ENCODE measurements around the gene CAPN5.
A peak's percentile ranks its signal among the peaks of the same experiment; 100 is the strongest.
"Not testable (repeated sequence)": the region's sequence is repeated elsewhere in the genome, so short reads cannot be mapped to it uniquely, and the experiment has no call there.

The CAPN5 gene

DNA sequence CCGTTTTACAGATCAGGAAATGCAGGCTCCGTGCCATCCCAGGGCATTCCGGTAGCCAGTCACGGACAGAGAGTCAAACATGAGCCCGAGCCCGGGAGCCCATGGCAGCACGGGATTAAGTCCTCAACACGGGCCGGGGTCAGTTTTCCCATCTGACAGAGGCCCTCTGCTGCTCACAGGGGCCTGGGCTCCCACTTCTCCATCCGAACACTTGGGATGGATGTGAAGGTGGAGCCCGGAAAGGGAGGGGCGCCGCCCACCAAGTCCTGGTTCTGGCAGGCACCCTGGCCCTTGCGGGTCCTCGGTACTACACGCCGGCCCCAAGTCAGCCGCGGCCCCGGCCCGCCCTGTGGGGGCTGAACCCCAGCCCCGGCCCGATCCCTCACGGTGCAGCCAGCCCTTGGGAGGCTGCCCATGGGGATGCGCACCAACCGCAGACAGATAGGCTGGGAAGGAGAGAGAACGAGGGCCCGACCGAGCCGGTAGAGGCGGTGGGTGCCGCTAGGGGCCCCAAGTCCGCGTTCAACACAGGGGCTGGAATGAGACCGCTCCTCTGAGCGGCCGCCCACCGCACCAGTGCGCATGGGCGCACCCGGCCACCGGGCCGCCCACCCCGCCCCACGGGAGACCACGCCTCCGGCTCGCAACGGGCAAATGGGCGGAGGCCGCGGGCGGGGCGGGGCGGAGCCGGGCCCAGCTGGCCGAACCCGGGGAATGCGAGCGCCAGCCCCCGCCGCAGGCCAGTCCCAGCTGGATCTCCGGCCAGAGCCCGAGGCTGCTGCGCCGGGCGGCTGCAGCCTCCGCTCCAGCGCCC lies at the start of gene CAPN5:
Gene CAPN5 (plus strand): TSS at position 743 of the 814 bp plus-strand sequence. CDS start 17,916 bp downstream, outside the sequence.
- ATAC-seq (peak; percentile 92), DNase-seq (ENCODE audit: low spot score in 2 of 2) (peak; percentile 86 to 93)
- Mint-ChIP-seq H3K4me1 (peaks cover 11% of the 10 kb centered on the region), H3K36me3 (peaks cover 5% of the 10 kb centered on the region), H3K4me3 (peak within 1 kb of the TSS; percentile 75), H3K27ac (peak within 1 kb of the TSS; percentile 64), H3K9me3 (no peaks in the 10 kb centered on the region)

DNA sequence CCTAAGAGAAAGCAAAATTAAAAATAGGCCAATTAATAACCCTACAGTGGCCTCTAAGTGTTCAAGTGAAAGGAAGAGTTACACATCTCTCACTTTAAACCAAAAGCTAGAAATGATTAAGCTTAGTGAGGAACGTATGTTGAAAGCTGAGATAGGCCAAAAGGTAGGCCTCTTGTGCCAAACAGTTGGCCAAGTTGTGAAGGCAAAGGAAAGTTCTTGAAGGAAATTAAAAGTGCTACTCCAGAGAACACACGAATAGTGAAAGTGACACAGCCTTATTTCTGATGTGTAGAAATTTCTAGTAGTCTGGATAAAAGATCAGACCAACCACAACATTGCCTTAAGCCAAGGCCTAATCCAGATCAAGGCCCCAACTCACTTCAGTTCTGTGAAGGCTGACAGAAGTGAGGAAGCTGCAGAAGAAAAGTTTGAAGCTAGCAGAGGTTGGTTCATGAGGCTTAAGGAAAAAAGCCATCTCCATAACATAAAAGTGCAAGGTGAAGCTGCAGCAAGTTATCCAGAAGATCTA lies 48.3 kb upstream of the CAPN5 start:
- not testable (repeated sequence) for DNase-seq (ENCODE audit: low spot score in 2 of 2); H3K4me3 Mint-ChIP-seq; ATAC-seq; H3K9me3 Mint-ChIP-seq; H3K36me3 Mint-ChIP-seq; H3K4me1 Mint-ChIP-seq
- peak overlapping the region; percentile 23 for H3K27ac Mint-ChIP-seq

DNA sequence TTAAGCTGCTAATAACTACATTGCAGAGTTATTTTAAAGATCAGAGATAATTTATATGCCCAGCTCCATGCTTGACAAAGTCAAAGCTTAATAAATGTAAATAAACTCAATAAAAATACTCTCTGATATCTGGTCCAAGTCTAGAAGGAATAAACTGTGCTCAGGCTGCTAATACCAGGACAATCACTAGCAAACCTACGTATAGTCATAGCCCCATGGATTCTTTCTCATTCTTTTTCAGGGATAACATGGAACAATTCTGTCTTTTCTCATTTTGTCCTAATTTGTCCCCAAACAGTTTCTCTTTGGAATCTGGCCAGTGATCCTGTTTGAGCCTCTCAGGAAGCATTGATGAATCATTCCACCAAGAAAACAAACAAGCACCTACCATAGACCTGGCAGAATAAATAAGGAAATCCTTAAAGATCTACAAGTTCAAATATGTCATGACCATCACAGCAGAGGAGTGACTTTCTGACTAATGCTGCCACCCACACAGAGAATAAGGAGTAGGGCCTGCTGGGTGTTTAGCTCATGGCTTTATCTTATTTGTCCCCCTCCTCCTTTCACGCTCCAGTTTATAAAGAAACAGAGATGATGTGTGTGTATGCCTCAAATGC lies 46.7 kb upstream of the CAPN5 start:
- H3K36me3 Mint-ChIP-seq, result no peaks in the 10 kb centered on the region
- H3K27ac Mint-ChIP-seq, result no peak overlapping the region

DNA sequence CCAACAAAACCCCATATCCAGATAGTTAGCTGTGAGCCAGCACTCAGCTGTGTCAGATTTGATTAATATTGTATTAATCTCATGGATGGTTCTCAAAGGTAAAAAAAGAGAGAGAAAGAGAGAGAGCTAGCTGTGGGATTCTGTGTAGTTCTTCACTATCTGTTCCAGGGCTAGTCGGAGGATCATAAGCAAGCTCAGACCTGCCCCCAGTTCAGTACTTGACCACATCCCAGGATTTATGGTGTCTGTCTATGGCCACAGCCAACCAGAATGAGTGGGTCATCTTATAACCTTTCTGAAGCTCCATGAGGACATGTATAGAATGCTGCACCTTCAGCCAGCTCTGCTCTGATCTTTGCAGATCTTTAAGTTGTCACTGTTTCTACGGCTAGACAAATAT lies 46.0 kb upstream of the CAPN5 start:
- no peak overlapping the region for H3K27ac Mint-ChIP-seq
- no peak overlapping the region for H3K4me3 Mint-ChIP-seq
- DNase-seq (ENCODE audit: low spot score in 2 of 2) (no peak), ATAC-seq (no peak)
- no peaks in the 10 kb centered on the region for H3K9me3 Mint-ChIP-seq
- no peaks in the 10 kb centered on the region for H3K36me3 Mint-ChIP-seq
- H3K4me1 Mint-ChIP-seq, result no peaks in the 10 kb centered on the region

More for the DNA sequence above, 46.7 kb upstream of the CAPN5 start:
- ATAC-seq, result no peak
- DNase-seq (ENCODE audit: low spot score in 2 of 2), result no peak
- H3K4me1 Mint-ChIP-seq, result no peaks in the 10 kb centered on the region
- no peak overlapping the region for H3K4me3 Mint-ChIP-seq
- no peaks in the 10 kb centered on the region for H3K9me3 Mint-ChIP-seq

DNA sequence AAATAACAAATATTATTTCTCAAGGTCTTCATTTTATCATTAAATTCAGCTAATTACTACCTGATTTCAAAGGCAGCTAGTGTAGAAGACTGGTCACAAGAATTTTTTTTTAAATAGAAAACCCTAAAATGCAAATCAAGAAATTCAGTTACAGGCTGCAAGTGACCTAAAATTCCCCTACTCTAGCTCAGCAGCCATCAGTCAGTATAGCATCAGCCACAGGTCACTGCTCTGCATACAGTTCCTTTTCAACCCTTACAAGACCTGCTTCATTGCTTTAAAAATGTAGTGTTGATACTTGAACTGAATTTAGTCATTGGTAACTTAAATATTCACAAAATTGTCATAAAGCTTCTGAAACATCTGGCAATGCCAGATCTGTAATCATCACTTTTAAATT lies 42.0 kb upstream of the CAPN5 start:
- no peak for ATAC-seq
- Mint-ChIP-seq H3K4me3 (no peak overlapping the region), H3K27ac (no peak overlapping the region), H3K36me3 (no peaks in the 10 kb centered on the region), H3K4me1 (no peaks in the 10 kb centered on the region), H3K9me3 (no peaks in the 10 kb centered on the region)
- no peak for DNase-seq (ENCODE audit: low spot score in 2 of 2)

DNA sequence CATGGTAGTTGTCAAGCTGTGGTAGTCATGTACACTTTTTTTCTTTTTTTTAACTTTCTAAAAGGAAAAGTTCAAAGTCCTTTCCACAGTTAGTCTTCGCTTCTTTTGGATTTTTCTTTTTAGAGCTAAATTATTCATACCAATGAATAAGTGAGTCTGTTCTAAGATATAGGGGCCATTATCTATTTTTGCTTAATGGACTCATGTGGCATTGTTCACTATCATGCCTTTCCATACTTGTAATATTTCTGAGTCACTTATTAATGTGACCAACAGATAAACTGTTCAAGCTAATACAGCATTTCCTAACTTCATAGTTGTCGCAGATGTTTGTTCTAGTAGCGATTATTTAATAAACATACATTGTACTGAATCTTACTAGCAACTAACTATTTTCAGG lies 40.5 kb upstream of the CAPN5 start:
- Mint-ChIP-seq H3K36me3 (no peaks in the 10 kb centered on the region), H3K4me1 (no peaks in the 10 kb centered on the region), H3K4me3 (no peak overlapping the region), H3K27ac (no peak overlapping the region), H3K9me3 (no peaks in the 10 kb centered on the region)
- ATAC-seq (no peak), DNase-seq (ENCODE audit: low spot score in 2 of 2) (no peak)

DNA sequence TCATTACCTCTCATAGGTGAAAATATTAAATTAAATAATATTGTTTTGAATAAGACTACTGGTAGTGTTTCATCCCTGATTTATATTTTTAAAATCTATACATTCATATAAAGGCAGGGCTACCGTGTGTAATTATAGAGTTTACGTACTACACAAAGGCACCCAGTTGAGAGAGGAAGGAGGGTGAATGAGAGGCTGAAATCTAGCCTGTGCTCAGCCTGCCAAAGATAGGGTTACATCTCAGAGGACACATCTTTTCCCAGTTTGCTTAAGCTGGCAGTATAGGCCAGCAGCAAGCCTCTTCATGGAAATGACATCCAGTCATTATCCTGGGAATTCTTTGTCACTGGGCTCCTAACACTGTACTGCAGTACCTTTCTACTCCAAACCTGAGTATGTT lies 40.0 kb upstream of the CAPN5 start:
- Mint-ChIP-seq H3K27ac (no peak overlapping the region), H3K4me3 (no peak overlapping the region), H3K9me3 (no peaks in the 10 kb centered on the region), H3K4me1 (no peaks in the 10 kb centered on the region), H3K36me3 (no peaks in the 10 kb centered on the region)
- DNase-seq (ENCODE audit: low spot score in 2 of 2) (no peak), ATAC-seq (no peak)

DNA sequence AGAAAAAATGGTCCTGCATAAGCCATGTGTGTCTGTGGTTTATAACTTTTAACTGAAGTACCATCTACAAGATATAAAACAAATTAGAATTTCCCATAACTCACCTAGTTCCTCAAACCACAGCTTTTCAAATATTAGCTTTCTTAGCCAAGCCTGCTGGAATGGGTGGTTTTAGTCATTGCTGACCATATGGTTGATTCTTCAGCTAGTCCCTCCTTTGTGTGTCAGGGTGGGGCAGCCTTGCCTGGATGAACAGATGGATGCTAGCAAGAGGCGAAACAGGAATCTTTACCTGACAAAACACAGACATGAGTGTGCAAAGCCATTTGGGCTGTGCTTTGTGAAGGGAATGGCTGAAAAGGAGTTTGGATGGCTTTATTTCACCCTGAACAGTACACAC lies 39.5 kb upstream of the CAPN5 start:
- H3K27ac Mint-ChIP-seq, result no peak overlapping the region
- H3K4me1 Mint-ChIP-seq, result no peaks in the 10 kb centered on the region
- H3K9me3 Mint-ChIP-seq, result no peaks in the 10 kb centered on the region
- ATAC-seq, result no peak
- H3K36me3 Mint-ChIP-seq, result no peaks in the 10 kb centered on the region
- DNase-seq (ENCODE audit: low spot score in 2 of 2), result no peak
- H3K4me3 Mint-ChIP-seq, result no peak overlapping the region

DNA sequence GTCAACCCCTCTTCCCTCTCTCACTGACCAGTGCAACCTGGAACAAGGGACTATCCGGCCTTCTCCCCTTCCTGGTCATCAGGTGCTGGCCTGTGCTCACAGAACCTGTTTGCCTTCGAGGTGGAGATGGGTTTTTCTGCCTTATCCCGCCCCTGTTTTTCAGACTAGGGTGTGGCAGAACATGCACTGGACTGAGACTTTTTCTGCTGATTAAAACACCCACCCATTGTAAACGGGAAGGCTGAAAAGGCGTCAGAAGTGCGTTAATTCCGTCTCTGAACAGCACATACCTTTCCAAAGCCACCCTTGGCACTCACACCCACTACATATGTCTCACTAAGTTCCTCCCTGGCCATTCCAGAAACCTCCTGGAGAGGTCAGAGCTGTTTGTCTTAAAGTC lies 36.9 kb upstream of the CAPN5 start:
- DNase-seq (ENCODE audit: low spot score in 2 of 2), result no peak
- H3K36me3 Mint-ChIP-seq, result no peaks in the 10 kb centered on the region
- peaks cover 4% of the 10 kb centered on the region for H3K4me1 Mint-ChIP-seq
- no peak overlapping the region for H3K4me3 Mint-ChIP-seq
- no peak overlapping the region for H3K27ac Mint-ChIP-seq
- H3K9me3 Mint-ChIP-seq, result no peaks in the 10 kb centered on the region
- no peak for ATAC-seq

DNA sequence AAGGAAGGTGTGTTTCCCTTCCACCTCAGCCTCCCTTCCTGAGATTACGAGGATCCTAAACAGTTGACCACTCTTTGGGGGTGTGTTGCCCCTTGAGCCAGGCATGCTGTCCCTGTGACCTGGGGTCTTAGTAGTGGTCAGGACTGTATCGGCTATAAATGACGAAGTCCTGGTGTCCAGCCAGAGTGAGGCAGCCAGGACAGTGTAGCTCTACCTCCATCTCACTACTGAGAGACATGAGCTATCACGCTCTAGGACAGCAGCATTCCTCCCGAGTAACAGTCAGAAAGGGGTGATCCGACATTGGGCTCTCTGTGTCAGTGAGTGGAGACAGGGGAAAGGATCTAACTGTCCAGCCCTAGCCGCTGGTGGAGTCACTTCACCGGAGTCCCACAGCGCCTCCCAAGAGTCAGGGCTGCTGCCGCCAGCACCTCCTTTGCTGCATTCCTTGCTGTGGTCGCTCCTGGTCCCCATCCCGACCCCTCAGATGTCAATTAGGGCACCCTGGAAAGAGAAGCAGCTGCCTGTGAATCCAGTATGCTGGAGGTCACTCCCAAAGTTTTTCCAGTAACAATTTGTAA lies 35.8 kb upstream of the CAPN5 start:
- no peaks in the 10 kb centered on the region for H3K36me3 Mint-ChIP-seq
- H3K9me3 Mint-ChIP-seq, result no peaks in the 10 kb centered on the region
- DNase-seq (ENCODE audit: low spot score in 2 of 2), result no peak
- H3K4me3 Mint-ChIP-seq, result no peak overlapping the region
- peaks cover 4% of the 10 kb centered on the region for H3K4me1 Mint-ChIP-seq
- no peak for ATAC-seq
- no peak overlapping the region for H3K27ac Mint-ChIP-seq

DNA sequence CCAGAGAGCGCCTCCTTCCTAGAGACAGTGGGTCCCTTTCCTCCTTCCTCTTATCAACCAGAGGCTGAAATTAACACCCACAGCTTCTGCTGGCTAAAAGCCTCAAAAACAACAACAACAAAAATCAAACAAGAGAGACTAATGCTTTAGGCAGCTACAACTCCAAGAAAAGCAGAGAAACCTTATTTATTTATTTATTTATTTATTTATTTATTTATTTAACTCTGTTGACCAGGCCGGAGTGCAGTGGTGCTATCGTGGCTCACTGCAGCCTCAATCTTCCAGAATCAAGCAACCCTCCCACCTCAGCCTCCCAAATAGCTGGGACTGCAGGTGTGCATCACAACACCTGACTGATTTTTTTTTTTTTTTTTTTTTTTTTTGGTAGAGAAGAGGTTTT lies 35.2 kb upstream of the CAPN5 start:
- no peaks in the 10 kb centered on the region for H3K9me3 Mint-ChIP-seq
- no peak for ATAC-seq
- peaks cover 4% of the 10 kb centered on the region for H3K4me1 Mint-ChIP-seq
- H3K27ac Mint-ChIP-seq, result no peak overlapping the region
- no peak for DNase-seq (ENCODE audit: low spot score in 2 of 2)
- no peaks in the 10 kb centered on the region for H3K36me3 Mint-ChIP-seq
- no peak overlapping the region for H3K4me3 Mint-ChIP-seq

DNA sequence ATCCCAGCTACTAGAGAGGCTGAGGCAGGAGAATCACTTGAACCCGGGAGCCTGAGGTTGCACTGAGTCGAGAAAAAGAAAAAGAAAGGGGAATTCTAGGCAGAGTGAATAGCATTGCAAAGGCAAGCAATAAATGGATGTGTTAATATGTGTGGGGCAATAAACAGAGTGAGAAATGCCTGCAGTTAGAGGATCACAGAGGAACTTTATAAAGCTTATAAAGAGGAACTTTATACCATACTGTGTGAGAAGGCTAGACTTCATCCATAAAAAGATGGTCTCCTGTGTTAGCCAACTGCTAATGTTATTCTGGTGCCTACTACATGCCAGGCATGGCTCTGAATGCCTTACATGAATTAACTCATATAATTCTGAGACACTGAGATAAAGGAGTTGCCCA lies 31.7 kb upstream of the CAPN5 start:
- Mint-ChIP-seq H3K36me3 (no peaks in the 10 kb centered on the region), H3K4me1 (peaks cover 13% of the 10 kb centered on the region), H3K9me3 (no peaks in the 10 kb centered on the region), H3K4me3 (no peak overlapping the region), H3K27ac (no peak overlapping the region)
- no peak for ATAC-seq
- no peak for DNase-seq (ENCODE audit: low spot score in 2 of 2)

DNA sequence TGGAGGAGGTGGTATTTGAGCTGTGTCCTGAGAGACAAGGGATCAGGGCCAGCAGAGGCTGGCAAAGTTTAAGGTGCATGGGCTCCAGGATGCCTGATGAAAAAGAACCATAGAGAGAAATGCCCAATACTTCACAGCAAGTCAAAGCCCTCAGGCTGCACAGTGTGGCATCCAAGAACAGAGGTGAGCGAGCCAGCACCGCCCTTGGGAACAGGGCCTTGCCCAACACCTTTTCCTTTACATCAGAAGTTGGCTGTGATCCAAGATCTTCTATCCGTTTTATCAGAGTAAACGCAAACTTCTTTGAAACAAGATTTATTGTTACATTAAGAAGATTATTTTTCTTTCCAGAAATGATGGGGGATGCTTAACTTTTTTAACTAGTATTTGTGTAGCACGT lies 31.2 kb upstream of the CAPN5 start:
- H3K4me1 Mint-ChIP-seq, result peaks cover 14% of the 10 kb centered on the region
- H3K4me3 Mint-ChIP-seq, result no peak overlapping the region
- no peak for DNase-seq (ENCODE audit: low spot score in 2 of 2)
- H3K9me3 Mint-ChIP-seq, result no peaks in the 10 kb centered on the region
- no peak for ATAC-seq
- no peak overlapping the region for H3K27ac Mint-ChIP-seq
- no peaks in the 10 kb centered on the region for H3K36me3 Mint-ChIP-seq

DNA sequence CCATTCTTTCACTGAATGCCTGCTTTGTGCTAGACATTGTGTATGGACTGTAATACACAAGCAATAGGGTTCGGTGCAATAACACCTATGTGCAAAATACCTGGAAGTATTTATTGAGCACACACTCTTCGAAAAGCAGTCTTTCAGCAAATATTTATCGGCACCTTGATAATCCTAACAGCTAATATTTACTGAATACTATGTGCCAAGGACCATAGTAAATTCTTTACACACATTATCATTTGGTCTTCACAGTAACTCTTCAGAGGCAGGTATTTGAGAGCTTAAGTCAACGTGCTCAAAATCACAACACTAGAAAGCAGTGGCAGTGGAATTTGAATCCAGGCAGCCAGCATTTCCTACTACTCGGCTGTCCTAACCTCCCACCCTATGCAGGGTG lies 30.4 kb upstream of the CAPN5 start:
- Mint-ChIP-seq H3K27ac (no peak overlapping the region), H3K4me3 (no peak overlapping the region), H3K9me3 (no peaks in the 10 kb centered on the region), H3K4me1 (peaks cover 19% of the 10 kb centered on the region), H3K36me3 (no peaks in the 10 kb centered on the region)
- no peak for ATAC-seq
- DNase-seq (ENCODE audit: low spot score in 2 of 2), result no peak

DNA sequence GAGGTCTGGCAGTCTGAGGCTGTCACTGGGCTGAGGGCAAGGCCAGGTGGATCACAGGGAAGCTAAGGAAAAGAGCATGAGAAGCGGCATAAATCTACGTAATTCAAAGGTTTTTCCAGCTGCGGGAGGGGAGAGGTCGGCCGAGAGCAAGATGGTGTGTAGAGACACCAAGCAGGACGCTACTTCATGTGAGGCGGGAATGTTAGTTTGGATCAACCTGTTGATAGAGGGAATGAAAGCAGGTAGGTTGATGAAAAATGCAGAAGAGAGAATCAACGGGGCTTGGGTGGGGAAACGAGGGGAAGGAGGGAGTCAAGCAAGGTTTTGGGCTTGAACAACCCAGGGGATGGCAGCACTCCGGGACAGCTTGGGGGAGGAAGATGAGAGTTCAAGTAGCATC lies 29.7 kb upstream of the CAPN5 start:
- DNase-seq (ENCODE audit: low spot score in 2 of 2) (no peak), ATAC-seq (no peak)
- no peaks in the 10 kb centered on the region for H3K9me3 Mint-ChIP-seq
- no peak overlapping the region for H3K27ac Mint-ChIP-seq
- H3K36me3 Mint-ChIP-seq, result no peaks in the 10 kb centered on the region
- peaks cover 19% of the 10 kb centered on the region for H3K4me1 Mint-ChIP-seq
- no peak overlapping the region for H3K4me3 Mint-ChIP-seq

Data from stimulated activated effector memory CD8-positive, alpha-beta T cell treated with anti-CD3 and anti-CD28 coated beads, Interleukin-12 subunit alpha, Interleukin-12 subunit beta, amount 100 ng/mL, for 72 hours (primary cell).